K562 (cell line): Measurements from ENCODE around the gene NFAM1. TPM values are rescaled to one million over a fixed set of nuclear protein-coding genes. Genes with fewer than 3 reads are reported as not detected.

Experiments
- FOXM1 ChIP-seq, 2 experiments: fragments of 450-650 bp in 1 of 2; sonication (generic) in 1 of 2; formaldehyde crosslinking in 1 of 2; IDR thresholded peaks; 2 replicates each; pipeline versions ENCODE4 v1.6.1 to v1.9.0; 2017 to 2022; ENCODE audit warnings: low read depth in 2 of 2, mild to moderate bottlenecking in 2 of 2, missing genetic modification reagents in 1 of 2, moderate library complexity in 1 of 2
- FOXP1 ChIP-seq: sonication (generic); formaldehyde crosslinking; IDR thresholded peaks from 2 replicates; pipeline ENCODE4 v1.8.0; 2022; ENCODE audit warnings: mild to moderate bottlenecking, missing genetic modification reagents
- HSF4 ChIP-seq: fragments of 250-450 bp; sonication (Bioruptor Pico); IDR thresholded peaks from 2 replicates; pipeline ENCODE4 v2.1.2; 2022; ENCODE audit warnings: mild to moderate bottlenecking, moderate library complexity, borderline replicate concordance
- MEF2D ChIP-seq: conservative IDR thresholded peaks from 2 replicates; pipeline ENCODE4 v1.6.1; 2016; ENCODE audit warnings: low read depth, missing genetic modification characterization, missing compliant biosample characterization
- MIER1 ChIP-seq: fragments of 450-650 bp; IDR thresholded peaks from 2 replicates; pipeline ENCODE4 v1.6.1; 2016; ENCODE audit warnings: antibody characterized with exemption, mild to moderate bottlenecking, low read depth
- NFE2L1 ChIP-seq: fragments of 450-650 bp; IDR thresholded peaks from 2 replicates; pipeline ENCODE4 v1.6.1; 2016; ENCODE audit warnings: missing genetic modification characterization, low read depth, mild to moderate bottlenecking, missing compliant biosample characterization, moderate library complexity, borderline replicate concordance
- NR2C2 ChIP-seq, 2 experiments: fragments of 200-800 bp in 1 of 2; sonication (Bioruptor generic) in 1 of 2; sonication (generic) in 1 of 2; formaldehyde crosslinking in 1 of 2; IDR thresholded peaks; 2 replicates each; pipeline versions ENCODE4 v1.6.1 to v1.8.0; 2016 to 2022; ENCODE audit warnings: mild to moderate bottlenecking in 1 of 2, missing compliant biosample characterization in 1 of 2, missing genetic modification characterization in 1 of 2, missing genetic modification reagents in 1 of 2
- PPARD ChIP-seq: fragments of 250-450 bp; sonication (Bioruptor Pico); IDR thresholded peaks from 2 replicates; pipeline ENCODE4 v1.8.0; 2022; ENCODE audit warnings: inconsistent platforms, mild to moderate bottlenecking, moderate library complexity
- RBM34 ChIP-seq: fragments of 200-400 bp; formaldehyde crosslinking; IDR thresholded peaks from 2 replicates; pipeline ENCODE4 v1.6.1; 2018; ENCODE audit warnings: low read length, borderline replicate concordance; ENCODE audit not compliant: insufficient read depth
- SIN3A ChIP-seq, 2 experiments: fragments of 150-350 bp in 1 of 2; IDR thresholded peaks; 2 replicates each; pipeline ENCODE4 v1.6.1; 2011 to 2016; ENCODE audit warnings: borderline replicate concordance in 2 of 2, low read depth in 2 of 2, low read length in 2 of 2, mild to moderate bottlenecking in 2 of 2, moderate library complexity in 2 of 2; ENCODE audit not compliant: control insufficient read depth in 1 of 2
- SMAD3 ChIP-seq: fragments of 450-650 bp; formaldehyde crosslinking; conservative IDR thresholded peaks from 2 replicates; pipeline ENCODE4 v1.4.0; 2020; ENCODE audit warnings: mild to moderate bottlenecking
- ZBTB8A ChIP-seq: fragments of 450-650 bp; IDR thresholded peaks from 2 replicates; pipeline ENCODE4 v1.6.1; 2018; ENCODE audit warnings: mild to moderate bottlenecking, moderate library complexity; ENCODE audit not compliant: partially characterized antibody
- ZFX ChIP-seq: sonication (generic); formaldehyde crosslinking; IDR thresholded peaks from 2 replicates; pipeline ENCODE4 v1.8.0; 2022; ENCODE audit warnings: mild to moderate bottlenecking, missing genetic modification reagents, moderate library complexity
- ZNF197 ChIP-seq: fragments of 200-800 bp; sonication (Bioruptor generic); IDR thresholded peaks from 2 replicates; pipeline ENCODE4 v1.6.1; 2016; ENCODE audit warnings: low read depth, missing genetic modification characterization, missing compliant biosample characterization
- ZNF41 ChIP-seq: fragments of 250-450 bp; sonication (Bioruptor Pico); conservative IDR thresholded peaks from 2 replicates; pipeline ENCODE4 v1.4.0; 2020; ENCODE audit warnings: mild to moderate bottlenecking
- ZNF449 ChIP-seq: fragments of 250-450 bp; sonication (Bioruptor Pico); IDR thresholded peaks from 2 replicates; pipeline ENCODE4 v1.8.0; 2022; ENCODE audit warnings: moderate library complexity, mild to moderate bottlenecking, inconsistent platforms
- ZNF589 ChIP-seq: fragments of 200-800 bp; sonication (Bioruptor generic); IDR thresholded peaks from 2 replicates; pipeline ENCODE4 v1.6.1; 2016; ENCODE audit warnings: low read depth, missing genetic modification characterization, missing compliant biosample characterization
- ZNF766 ChIP-seq: fragments of 200-800 bp; sonication (Bioruptor generic); conservative IDR thresholded peaks from 2 replicates; pipeline ENCODE4 v1.6.1; 2016; ENCODE audit warnings: missing genetic modification characterization, missing compliant biosample characterization
- polyA plus RNA-seq, 8 experiments: library from polyadenylated mRNA; depleted of rRNA in 4 of 8; stranded (reverse) in 5 of 8; unstranded in 3 of 8; fragments of >200 nt; fragmentation: Nextera tagmentation in 2 of 8; fragmentation: Illumina TruSeq in 1 of 8; extraction: Ambion mirVana in 2 of 8; extraction: Trizol in 1 of 8; gene quantifications; 2 replicates each; pipeline versions ENCODE4 v1.2.1 to v1.2.3, GENCODE V29; 2011 to 2014; ENCODE audit warnings: inconsistent platforms in 1 of 8, missing spikeins in 1 of 8
- total RNA-seq, 7 experiments: library from RNA; depleted of rRNA in 6 of 7; stranded (reverse); fragments of >200 nt in 6 of 7; fragmentation: Illumina TruSeq in 2 of 7; extraction: Trizol in 2 of 7; gene quantifications; 2 replicates each; pipeline versions ENCODE4 v1.2.1 to v1.2.3, GENCODE V29; 2011 to 2021; ENCODE audit warnings: low replicate concordance in 1 of 7
- TF ChIP-seq, protein P1 (sequence below): fragments of 200-800 bp; sonication (Bioruptor generic); IDR thresholded peaks from 2 replicates; pipeline ENCODE4 v1.6.1; 2016; ENCODE audit warnings: missing genetic modification characterization, missing compliant biosample characterization

The NFAM1 gene
- total and polyA plus RNA-seq, 9 of the 15 experiments (the other 6 are each of a cell fraction or from before 2014, with no cell fraction given) = 0.01 to 0.18 (median 0.03) TPM; not detected in 5

DNA sequence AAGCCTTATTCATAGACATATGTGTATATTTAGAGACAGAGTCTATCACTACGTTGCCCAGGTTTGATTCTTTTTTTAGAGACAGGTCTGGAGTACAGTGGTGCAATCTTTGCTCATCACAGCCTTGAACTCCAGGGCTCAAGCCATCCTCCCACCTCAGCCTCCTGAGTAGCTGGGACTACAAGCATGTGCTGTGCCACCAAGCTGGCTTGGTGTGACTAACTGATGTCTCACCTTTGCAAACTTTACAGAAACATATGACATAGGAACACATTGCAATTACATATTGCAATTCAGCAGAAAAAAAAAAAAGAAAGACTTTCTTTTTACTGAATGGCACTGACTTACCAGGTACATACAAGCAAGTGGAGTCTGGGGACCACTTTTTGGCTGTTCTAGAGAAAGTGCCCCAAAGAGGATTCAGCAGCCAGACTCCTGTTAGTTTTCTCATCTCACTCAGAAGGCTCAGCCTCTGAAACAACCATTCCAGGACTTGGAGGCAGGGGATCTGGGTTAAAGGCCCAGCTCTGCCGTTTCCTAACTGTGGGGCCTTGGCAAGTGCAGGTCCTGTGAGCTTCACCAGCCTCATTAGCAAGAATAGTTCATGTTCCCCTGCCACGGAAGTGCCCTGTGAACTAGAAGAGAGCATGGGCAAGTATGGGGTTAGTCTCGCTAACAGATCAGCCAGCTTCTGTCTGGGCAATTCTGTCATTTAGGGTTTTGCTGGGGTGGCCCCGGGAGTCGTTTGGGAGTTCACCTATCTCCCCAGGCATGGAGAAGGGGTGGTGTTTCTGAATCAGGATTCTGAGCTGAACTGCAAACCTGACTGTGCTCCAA, 11.3 kb upstream of the NFAM1 start (continued):
- TF ChIP-seq, protein P1, sequence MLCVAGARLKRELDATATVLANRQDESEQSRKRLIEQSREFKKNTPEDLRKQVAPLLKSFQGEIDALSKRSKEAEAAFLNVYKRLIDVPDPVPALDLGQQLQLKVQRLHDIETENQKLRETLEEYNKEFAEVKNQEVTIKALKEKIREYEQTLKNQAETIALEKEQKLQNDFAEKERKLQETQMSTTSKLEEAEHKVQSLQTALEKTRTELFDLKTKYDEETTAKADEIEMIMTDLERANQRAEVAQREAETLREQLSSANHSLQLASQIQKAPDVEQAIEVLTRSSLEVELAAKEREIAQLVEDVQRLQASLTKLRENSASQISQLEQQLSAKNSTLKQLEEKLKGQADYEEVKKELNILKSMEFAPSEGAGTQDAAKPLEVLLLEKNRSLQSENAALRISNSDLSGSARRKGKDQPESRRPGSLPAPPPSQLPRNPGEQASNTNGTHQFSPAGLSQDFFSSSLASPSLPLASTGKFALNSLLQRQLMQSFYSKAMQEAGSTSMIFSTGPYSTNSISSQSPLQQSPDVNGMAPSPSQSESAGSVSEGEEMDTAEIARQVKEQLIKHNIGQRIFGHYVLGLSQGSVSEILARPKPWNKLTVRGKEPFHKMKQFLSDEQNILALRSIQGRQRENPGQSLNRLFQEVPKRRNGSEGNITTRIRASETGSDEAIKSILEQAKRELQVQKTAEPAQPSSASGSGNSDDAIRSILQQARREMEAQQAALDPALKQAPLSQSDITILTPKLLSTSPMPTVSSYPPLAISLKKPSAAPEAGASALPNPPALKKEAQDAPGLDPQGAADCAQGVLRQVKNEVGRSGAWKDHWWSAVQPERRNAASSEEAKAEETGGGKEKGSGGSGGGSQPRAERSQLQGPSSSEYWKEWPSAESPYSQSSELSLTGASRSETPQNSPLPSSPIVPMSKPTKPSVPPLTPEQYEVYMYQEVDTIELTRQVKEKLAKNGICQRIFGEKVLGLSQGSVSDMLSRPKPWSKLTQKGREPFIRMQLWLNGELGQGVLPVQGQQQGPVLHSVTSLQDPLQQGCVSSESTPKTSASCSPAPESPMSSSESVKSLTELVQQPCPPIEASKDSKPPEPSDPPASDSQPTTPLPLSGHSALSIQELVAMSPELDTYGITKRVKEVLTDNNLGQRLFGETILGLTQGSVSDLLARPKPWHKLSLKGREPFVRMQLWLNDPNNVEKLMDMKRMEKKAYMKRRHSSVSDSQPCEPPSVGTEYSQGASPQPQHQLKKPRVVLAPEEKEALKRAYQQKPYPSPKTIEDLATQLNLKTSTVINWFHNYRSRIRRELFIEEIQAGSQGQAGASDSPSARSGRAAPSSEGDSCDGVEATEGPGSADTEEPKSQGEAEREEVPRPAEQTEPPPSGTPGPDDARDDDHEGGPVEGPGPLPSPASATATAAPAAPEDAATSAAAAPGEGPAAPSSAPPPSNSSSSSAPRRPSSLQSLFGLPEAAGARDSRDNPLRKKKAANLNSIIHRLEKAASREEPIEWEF (CRISPR knock-in tag) = peak; percentile 71; the same call in 1 of the 2 replicates
- TF ChIP-seq ZNF41 (CRISPR knock-in tag) = peak; percentile 59; the same call in 1 of the 2 replicates
- TF ChIP-seq SIN3A (IDR thresholded peaks at IDR 0.05; ENCODE audit: borderline replicate concordance in 2 of 2, control insufficient read depth in 1 of 2, low read depth in 2 of 2, low read length in 2 of 2) = no peak
- no peak for TF ChIP-seq FOXP1
- TF ChIP-seq PPARD (CRISPR knock-in tag) = no peak
- TF ChIP-seq FOXM1 (IDR thresholded peaks at IDR 0.05; ENCODE audit: low read depth) = no peak
- no peak for TF ChIP-seq FOXM1 (CRISPR knock-in tag; IDR thresholded peaks at IDR 0.05; ENCODE audit: low read depth)
- TF ChIP-seq HSF4 (CRISPR knock-in tag) = no peak
- TF ChIP-seq MEF2D = peak; percentile 81
- peak; percentile 79 for TF ChIP-seq ZNF589 (CRISPR knock-in tag)
- 0 out of 2 replicates have a peak, but pooled peaks have one; percentile 15 for TF ChIP-seq SMAD3 (CRISPR knock-in tag)
- TF ChIP-seq ZNF449 (CRISPR knock-in tag) = no peak
- no peak for TF ChIP-seq ZBTB8A
- TF ChIP-seq MIER1 = no peak
- no peak for TF ChIP-seq RBM34
- peak; percentile 48; the same call in 1 of the 2 replicates for TF ChIP-seq ZFX
- TF ChIP-seq NR2C2 (CRISPR knock-in tag; IDR thresholded peaks at IDR 0.05) = no peak
- no peak for TF ChIP-seq NR2C2 (tag; IDR thresholded peaks at IDR 0.05)
- TF ChIP-seq NFE2L1 (tag) = peak; percentile 29; the same call in 1 of the 2 replicates
- 0 out of 2 replicates have a peak, but pooled peaks have one; percentile 19 for TF ChIP-seq ZNF197 (CRISPR knock-in tag)
- TF ChIP-seq ZNF766 (CRISPR knock-in tag) = peak; percentile 84
